Body of pancreas (tissue), 4 donors: ENCODE results near the gene PRSS21.

Experiments used
- POLR2A ChIP-seq, 3 donors: fragments of 450-650 bp; IDR thresholded peaks; one replicate each; pipeline ENCODE4 v1.6.1; 2016; ENCODE audit warnings: antibody characterized with exemption in 3 of 3, mild to moderate bottlenecking in 2 of 3
- TF ChIP-seq, protein P1 (sequence below), 7 experiments: fragments of 450-650 bp in 4 of 7; fragments of 200-600 bp in 3 of 7; sonication (generic) in 3 of 7; IDR thresholded peaks; one replicate each; pipeline ENCODE4 v1.5.1; 2016 to 2019; ENCODE audit warnings: antibody characterized with exemption in 7 of 7

DNA sequence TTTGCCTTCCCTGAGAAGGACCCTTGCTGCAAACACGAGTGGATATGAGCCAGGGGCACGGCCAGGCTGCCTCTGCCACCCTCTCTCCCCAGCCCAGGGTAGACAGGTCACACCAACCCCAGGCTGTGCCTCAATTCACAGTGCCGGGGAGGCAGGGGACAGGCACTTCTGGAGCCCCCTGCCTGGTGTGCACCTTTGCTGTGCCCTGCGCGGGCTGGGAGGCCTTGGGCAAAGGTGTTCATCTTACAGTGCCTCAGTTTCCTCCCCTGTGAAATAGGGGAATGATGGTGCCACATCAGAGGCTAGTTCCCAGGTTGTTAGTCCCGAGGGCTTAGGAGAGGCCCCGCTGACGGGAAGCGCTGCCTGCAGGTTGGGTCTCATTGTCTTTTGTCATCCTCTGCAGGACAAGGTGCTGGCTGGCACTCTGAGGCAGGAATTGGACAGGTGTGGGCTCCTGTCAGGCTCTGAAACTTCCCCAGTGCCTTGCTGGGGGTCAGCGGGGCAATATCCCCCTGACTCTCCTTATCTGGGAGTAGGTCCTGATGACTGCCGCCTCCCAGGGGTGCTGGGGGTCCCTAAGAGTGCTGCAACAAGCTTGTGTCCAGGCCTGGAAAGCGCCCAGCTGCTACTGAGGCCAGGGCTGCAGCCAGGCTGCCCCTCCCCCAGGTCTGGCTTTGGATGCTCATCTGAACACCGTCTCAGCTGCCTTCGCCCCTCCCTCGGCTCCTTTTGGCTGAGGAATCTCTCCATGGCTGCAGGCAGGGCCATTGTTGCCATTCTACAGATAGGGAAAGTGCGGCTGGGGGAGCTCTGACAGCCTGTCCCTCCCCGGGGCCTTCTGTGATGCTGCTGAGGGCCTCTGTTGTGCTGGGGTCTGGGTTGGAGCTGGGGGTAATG lies 3.1 kb downstream of the PRSS21 start:
- TF ChIP-seq, protein P1, sequence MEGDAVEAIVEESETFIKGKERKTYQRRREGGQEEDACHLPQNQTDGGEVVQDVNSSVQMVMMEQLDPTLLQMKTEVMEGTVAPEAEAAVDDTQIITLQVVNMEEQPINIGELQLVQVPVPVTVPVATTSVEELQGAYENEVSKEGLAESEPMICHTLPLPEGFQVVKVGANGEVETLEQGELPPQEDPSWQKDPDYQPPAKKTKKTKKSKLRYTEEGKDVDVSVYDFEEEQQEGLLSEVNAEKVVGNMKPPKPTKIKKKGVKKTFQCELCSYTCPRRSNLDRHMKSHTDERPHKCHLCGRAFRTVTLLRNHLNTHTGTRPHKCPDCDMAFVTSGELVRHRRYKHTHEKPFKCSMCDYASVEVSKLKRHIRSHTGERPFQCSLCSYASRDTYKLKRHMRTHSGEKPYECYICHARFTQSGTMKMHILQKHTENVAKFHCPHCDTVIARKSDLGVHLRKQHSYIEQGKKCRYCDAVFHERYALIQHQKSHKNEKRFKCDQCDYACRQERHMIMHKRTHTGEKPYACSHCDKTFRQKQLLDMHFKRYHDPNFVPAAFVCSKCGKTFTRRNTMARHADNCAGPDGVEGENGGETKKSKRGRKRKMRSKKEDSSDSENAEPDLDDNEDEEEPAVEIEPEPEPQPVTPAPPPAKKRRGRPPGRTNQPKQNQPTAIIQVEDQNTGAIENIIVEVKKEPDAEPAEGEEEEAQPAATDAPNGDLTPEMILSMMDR (IDR thresholded peaks at IDR 0.05) = no peak
- TF ChIP-seq POLR2A (IDR thresholded peaks at IDR 0.05) = no peak
